Measurements from ENCODE around the gene ERBB3.

DNA sequence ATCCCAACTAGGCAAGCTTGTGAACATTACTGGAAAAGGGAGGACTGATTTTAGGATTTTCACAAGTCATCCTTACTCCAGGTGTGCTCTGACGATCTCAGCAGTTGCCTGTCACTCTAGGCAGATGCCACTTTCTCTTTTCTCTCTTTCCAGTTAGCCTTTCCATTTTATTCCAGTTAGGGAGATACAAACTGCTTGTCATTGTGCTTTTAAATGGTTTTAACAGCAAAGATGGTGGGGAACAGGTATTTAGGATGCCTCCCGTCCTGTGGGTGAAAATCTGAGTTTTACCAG, 25.6 kb downstream of the ERBB3 start:
- no peak for TF ChIP-seq GATA2 (IDR thresholded peaks at IDR 0.05; ENCODE audit: low read depth, low read length)
- no peak for TF ChIP-seq GATA3 (IDR thresholded peaks at IDR 0.05; ENCODE audit: low read depth, low read length)
